ENCODE measurements around the gene RAD51B.

Gene RAD51B

GRCh38 chr14:68571928-68572525 lies 752.4 kb downstream of the RAD51B start:
- H3K27ac ChIP-seq (ENCODE audit: extremely low read depth, low read depth, low read length): no peak overlapping the region
- CTCF ChIA-PET: no interaction called here
- H3K4me3 ChIP-seq (ENCODE audit: low read depth, low read length): no peak overlapping the region
- TF ChIP-seq ZNF837 (tag by site-specific recombination; IDR thresholded peaks at IDR 0.05) (no peak), ZIC2 (tag by site-specific recombination; IDR thresholded peaks at IDR 0.05) (no peak), ZBTB26 (tag by site-specific recombination; optimal IDR thresholded peaks at IDR 0.05) (no peak), ZNF776 (tag by site-specific recombination; IDR thresholded peaks at IDR 0.05; ENCODE audit: borderline replicate concordance) (no peak), ZNF560 (tag by site-specific recombination; IDR thresholded peaks at IDR 0.05; ENCODE audit: borderline replicate concordance) (no peak), KLF9 (tag by site-specific recombination; IDR thresholded peaks at IDR 0.05; ENCODE audit: low read depth) (no peak), ZNF16 (tag by site-specific recombination; IDR thresholded peaks at IDR 0.05; ENCODE audit: low read depth) (no peak), ZNF707 (tag by site-specific recombination; IDR thresholded peaks at IDR 0.05) (no peak), ZNF596 (tag by site-specific recombination; IDR thresholded peaks at IDR 0.05) (no peak), HOXD13 (CRISPR knock-in tag; IDR thresholded peaks at IDR 0.05; ENCODE audit: borderline replicate concordance) (no peak), HIC1 (tag by site-specific recombination; IDR thresholded peaks at IDR 0.05) (no peak), KLF1 (tag by site-specific recombination; IDR thresholded peaks at IDR 0.05) (no peak), OVOL3 (tag by site-specific recombination; IDR thresholded peaks at IDR 0.05) (no peak), ZNF704 (tag by site-specific recombination; IDR thresholded peaks at IDR 0.05) (no peak), ZNF404 (tag by site-specific recombination; IDR thresholded peaks at IDR 0.05) (no peak), BCL11A (tag by site-specific recombination; IDR thresholded peaks at IDR 0.05; ENCODE audit: low read depth) (no peak), KLF10 (tag by site-specific recombination; IDR thresholded peaks at IDR 0.05) (no peak)
- H3K36me3 ChIP-seq (ENCODE audit: control insufficient read depth in 2 of 2, insufficient read depth in 1 of 2, low read length in 2 of 2): no peaks in the 10 kb centered on the region
- H3K4me1 ChIP-seq (ENCODE audit: control insufficient read depth, insufficient read depth, low read length): no peaks in the 10 kb centered on the region
- H3K9me3 ChIP-seq (ENCODE audit: control insufficient read depth, insufficient read depth, low read depth, low read length): no peaks in the 10 kb centered on the region
- POLR2A ChIA-PET: no interaction called here

DNA sequence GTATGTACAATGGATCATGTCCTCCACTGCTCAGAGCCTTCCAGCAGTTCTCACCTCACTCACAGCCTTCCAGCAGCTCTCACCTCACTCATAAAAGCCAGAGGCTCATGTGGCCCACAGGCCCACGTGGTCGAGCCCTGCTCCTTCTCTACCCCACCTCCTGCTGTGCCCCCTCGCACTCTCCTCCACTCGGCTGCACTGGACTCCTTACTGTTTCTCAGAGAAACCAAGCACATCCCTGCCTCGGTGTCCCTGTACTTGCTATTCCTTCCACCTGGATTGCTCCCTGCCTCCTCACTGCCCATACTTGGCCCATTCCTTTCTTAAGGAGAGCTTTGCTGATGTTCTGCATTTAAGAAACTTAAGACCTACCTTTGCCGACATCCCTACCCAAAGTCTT lies 753.5 kb downstream of the RAD51B start:
- ChIA-PET CTCF (interaction anchor here (0.6 to 0.8 kb wide), 2 partner anchors 244 to 499 kb away, joined by 3 read pairs; no protein-coding TSS in a partner anchor), POLR2A (no interaction called here)

More for the DNA sequence above, 753.5 kb downstream of the RAD51B start:
- no peak for TF ChIP-seq ZNF416 (tag by site-specific recombination; IDR thresholded peaks at IDR 0.05)
- TF ChIP-seq ZNF239 (tag by site-specific recombination; IDR thresholded peaks at IDR 0.05): no peak
- TF ChIP-seq SETDB1 (IDR thresholded peaks at IDR 0.05; ENCODE audit: insufficient read length, low read length): no peak
- TF ChIP-seq ZSCAN30 (tag by site-specific recombination; IDR thresholded peaks at IDR 0.05): no peak
- no peak for TF ChIP-seq EGR2 (tag by site-specific recombination; IDR thresholded peaks at IDR 0.05; ENCODE audit: low read depth)
- TF ChIP-seq, protein P1, sequence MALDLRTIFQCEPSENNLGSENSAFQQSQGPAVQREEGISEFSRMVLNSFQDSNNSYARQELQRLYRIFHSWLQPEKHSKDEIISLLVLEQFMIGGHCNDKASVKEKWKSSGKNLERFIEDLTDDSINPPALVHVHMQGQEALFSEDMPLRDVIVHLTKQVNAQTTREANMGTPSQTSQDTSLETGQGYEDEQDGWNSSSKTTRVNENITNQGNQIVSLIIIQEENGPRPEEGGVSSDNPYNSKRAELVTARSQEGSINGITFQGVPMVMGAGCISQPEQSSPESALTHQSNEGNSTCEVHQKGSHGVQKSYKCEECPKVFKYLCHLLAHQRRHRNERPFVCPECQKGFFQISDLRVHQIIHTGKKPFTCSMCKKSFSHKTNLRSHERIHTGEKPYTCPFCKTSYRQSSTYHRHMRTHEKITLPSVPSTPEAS (tag by site-specific recombination; IDR thresholded peaks at IDR 0.05): no peak
- TF ChIP-seq ZNF701 (tag by site-specific recombination; IDR thresholded peaks at IDR 0.05): no peak
- no peak for TF ChIP-seq ZNF529 (tag by site-specific recombination; IDR thresholded peaks at IDR 0.05; ENCODE audit: insufficient replicate concordance)
- no peak for TF ChIP-seq SP7 (tag by site-specific recombination; IDR thresholded peaks at IDR 0.05)
- TF ChIP-seq, protein P2, sequence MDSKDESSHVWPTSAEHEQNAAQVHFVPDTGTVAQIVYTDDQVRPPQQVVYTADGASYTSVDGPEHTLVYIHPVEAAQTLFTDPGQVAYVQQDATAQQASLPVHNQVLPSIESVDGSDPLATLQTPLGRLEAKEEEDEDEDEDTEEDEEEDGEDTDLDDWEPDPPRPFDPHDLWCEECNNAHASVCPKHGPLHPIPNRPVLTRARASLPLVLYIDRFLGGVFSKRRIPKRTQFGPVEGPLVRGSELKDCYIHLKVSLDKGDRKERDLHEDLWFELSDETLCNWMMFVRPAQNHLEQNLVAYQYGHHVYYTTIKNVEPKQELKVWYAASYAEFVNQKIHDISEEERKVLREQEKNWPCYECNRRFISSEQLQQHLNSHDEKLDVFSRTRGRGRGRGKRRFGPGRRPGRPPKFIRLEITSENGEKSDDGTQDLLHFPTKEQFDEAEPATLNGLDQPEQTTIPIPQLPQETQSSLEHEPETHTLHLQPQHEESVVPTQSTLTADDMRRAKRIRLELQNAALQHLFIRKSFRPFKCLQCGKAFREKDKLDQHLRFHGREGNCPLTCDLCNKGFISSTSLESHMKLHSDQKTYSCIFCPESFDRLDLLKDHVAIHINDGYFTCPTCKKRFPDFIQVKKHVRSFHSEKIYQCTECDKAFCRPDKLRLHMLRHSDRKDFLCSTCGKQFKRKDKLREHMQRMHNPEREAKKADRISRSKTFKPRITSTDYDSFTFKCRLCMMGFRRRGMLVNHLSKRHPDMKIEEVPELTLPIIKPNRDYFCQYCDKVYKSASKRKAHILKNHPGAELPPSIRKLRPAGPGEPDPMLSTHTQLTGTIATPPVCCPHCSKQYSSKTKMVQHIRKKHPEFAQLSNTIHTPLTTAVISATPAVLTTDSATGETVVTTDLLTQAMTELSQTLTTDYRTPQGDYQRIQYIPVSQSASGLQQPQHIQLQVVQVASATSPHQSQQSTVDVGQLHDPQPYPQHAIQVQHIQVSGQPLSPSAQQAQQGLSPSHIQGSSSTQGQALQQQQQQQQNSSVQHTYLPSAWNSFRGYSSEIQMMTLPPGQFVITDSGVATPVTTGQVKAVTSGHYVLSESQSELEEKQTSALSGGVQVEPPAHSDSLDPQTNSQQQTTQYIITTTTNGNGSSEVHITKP (tag by site-specific recombination; IDR thresholded peaks at IDR 0.05): no peak
- H3K27ac ChIP-seq (ENCODE audit: extremely low read depth, low read depth, low read length): no peak overlapping the region
- H3K4me3 ChIP-seq (ENCODE audit: low read depth, low read length): no peak overlapping the region
- H3K36me3 ChIP-seq (ENCODE audit: control insufficient read depth in 2 of 2, insufficient read depth in 1 of 2, low read length in 2 of 2): no peaks in the 10 kb centered on the region
- no peaks in the 10 kb centered on the region for H3K4me1 ChIP-seq (ENCODE audit: control insufficient read depth, insufficient read depth, low read length)
- H3K9me3 ChIP-seq (ENCODE audit: control insufficient read depth, insufficient read depth, low read depth, low read length): no peaks in the 10 kb centered on the region

All from HEK293 (cell line).